GM19025 (cell line): ENCODE measurements around the gene PIRT.
"Not testable (repeated sequence)": the region's sequence is repeated elsewhere in the genome, so short reads cannot be mapped to it uniquely, and the experiment has no call there.

Experiments
- ATAC-seq: cut with Tn5 transposase; IDR thresholded peaks from one replicate; pipeline ENCODE4 v1.9.1; 2021; ENCODE audit warnings: mild to moderate bottlenecking, low read depth, moderate library complexity; ENCODE audit not compliant: unreplicated experiment

PIRT gene

GRCh38 chr17:10837921-10838320 lies at the start of gene PIRT:
Gene PIRT, minus strand, starts transcription at chr17:10838087. Its CDS starts 12,442 bp downstream, at chr17:10825645.
- no peak for ATAC-seq

- no peak for ATAC-seq
Observed at GRCh38 chr17:10881959-10882358, 44.1 kb upstream of the PIRT start.

- ATAC-seq: no peak
Observed at GRCh38 chr17:10879190-10879836, 41.4 kb upstream of the PIRT start.

GRCh38 chr17:10875984-10876555 lies 38.2 kb upstream of the PIRT start:
- no peak for ATAC-seq

GRCh38 chr17:10875430-10875851 lies 37.6 kb upstream of the PIRT start:
- no peak for ATAC-seq

- ATAC-seq: no peak
Observed at GRCh38 chr17:10871914-10872313, 34.0 kb upstream of the PIRT start.

- ATAC-seq: no peak
Observed at GRCh38 chr17:10870336-10871050, 32.6 kb upstream of the PIRT start.

- not testable (repeated sequence) for ATAC-seq
Observed at GRCh38 chr17:10868744-10869143, 30.9 kb upstream of the PIRT start.

- ATAC-seq: no peak
Observed at GRCh38 chr17:10859051-10859450, 21.2 kb upstream of the PIRT start.

- ATAC-seq: no peak
Observed at GRCh38 chr17:10857976-10858375, 20.1 kb upstream of the PIRT start.

- not testable (repeated sequence) for ATAC-seq
Observed at GRCh38 chr17:10846636-10847035, 8.7 kb upstream of the PIRT start.

- ATAC-seq: no peak
Observed at GRCh38 chr17:10845388-10845751, 7.5 kb upstream of the PIRT start.

GRCh38 chr17:10844621-10845387 lies 6.9 kb upstream of the PIRT start:
- ATAC-seq: peak; percentile 84

- no peak for ATAC-seq
Observed at GRCh38 chr17:10843811-10844210, 5.9 kb upstream of the PIRT start.

GRCh38 chr17:10842658-10843057 lies 4.8 kb upstream of the PIRT start:
- ATAC-seq: no peak

GRCh38 chr17:10838682-10839081 lies 795 bp upstream of the PIRT start:
- ATAC-seq: no peak

- ATAC-seq: no peak
Observed at GRCh38 chr17:10836966-10837590, 809 bp downstream of the PIRT start.

- ATAC-seq: no peak
Observed at GRCh38 chr17:10836145-10836544, 1.7 kb downstream of the PIRT start.

- no peak for ATAC-seq
Observed at GRCh38 chr17:10831696-10832095, 6.2 kb downstream of the PIRT start.

GRCh38 chr17:10827898-10828552 lies 9.9 kb downstream of the PIRT start:
- no peak for ATAC-seq
